ENCODE results near the gene COG5.

DNA sequence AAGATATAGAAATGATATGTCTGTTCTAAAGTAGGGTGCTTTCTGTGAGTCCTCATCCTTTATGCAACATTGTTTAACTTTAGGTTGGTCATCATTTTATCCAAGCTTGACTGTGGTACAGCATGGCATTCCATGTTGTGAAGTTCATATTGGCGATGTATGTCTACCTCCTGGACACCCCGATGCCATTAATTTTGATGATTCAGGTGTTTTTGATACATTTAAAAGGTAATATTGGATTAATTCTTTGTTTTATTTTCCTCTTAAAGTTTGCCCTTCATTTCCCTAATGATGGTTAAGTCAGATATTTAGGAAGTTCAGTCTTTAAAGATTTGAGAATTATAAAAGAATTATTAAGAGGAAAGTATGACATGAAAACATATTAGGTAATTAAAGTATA, 373.6 kb downstream of the COG5 start:
- TF ChIP-seq, protein P1, sequence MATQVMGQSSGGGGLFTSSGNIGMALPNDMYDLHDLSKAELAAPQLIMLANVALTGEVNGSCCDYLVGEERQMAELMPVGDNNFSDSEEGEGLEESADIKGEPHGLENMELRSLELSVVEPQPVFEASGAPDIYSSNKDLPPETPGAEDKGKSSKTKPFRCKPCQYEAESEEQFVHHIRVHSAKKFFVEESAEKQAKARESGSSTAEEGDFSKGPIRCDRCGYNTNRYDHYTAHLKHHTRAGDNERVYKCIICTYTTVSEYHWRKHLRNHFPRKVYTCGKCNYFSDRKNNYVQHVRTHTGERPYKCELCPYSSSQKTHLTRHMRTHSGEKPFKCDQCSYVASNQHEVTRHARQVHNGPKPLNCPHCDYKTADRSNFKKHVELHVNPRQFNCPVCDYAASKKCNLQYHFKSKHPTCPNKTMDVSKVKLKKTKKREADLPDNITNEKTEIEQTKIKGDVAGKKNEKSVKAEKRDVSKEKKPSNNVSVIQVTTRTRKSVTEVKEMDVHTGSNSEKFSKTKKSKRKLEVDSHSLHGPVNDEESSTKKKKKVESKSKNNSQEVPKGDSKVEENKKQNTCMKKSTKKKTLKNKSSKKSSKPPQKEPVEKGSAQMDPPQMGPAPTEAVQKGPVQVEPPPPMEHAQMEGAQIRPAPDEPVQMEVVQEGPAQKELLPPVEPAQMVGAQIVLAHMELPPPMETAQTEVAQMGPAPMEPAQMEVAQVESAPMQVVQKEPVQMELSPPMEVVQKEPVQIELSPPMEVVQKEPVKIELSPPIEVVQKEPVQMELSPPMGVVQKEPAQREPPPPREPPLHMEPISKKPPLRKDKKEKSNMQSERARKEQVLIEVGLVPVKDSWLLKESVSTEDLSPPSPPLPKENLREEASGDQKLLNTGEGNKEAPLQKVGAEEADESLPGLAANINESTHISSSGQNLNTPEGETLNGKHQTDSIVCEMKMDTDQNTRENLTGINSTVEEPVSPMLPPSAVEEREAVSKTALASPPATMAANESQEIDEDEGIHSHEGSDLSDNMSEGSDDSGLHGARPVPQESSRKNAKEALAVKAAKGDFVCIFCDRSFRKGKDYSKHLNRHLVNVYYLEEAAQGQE (IDR thresholded peaks at IDR 0.05; ENCODE audit: low read depth, low read length) = no peak
- no peak for TF ChIP-seq SIN3A (IDR thresholded peaks at IDR 0.05; ENCODE audit: borderline replicate concordance, low read depth, low read length)
- TF ChIP-seq MAX (IDR thresholded peaks at IDR 0.05; ENCODE audit: low read depth) = no peak
- no peak for TF ChIP-seq CTCF (IDR thresholded peaks at IDR 0.05)
- no peak for TF ChIP-seq EZH2phosphoT487 (IDR thresholded peaks at IDR 0.05; ENCODE audit: borderline replicate concordance, low read depth)
- no peak for TF ChIP-seq EP300 (IDR thresholded peaks at IDR 0.05; ENCODE audit: borderline replicate concordance in 1 of 2, low read depth in 1 of 2, low read length in 1 of 2)
- TF ChIP-seq POLR2AphosphoS5 (IDR thresholded peaks at IDR 0.05; ENCODE audit: low read depth, low read length) = no peak
- no peak for TF ChIP-seq USF1 (IDR thresholded peaks at IDR 0.05; ENCODE audit: borderline replicate concordance, low read depth)

All from SK-N-SH (cell line).